Panc1 (cell line): Measurements from ENCODE around the gene FAM117A. TPM values are rescaled to one million over a fixed set of nuclear protein-coding genes. Genes with fewer than 3 reads are reported as not detected.

Experiments used
- ATAC-seq: fragments of 200-7000 bp; cut with Tn5 transposase; 2 replicates; pipeline ENCODE4 v1.9.1; 2020; ENCODE audit warnings: mild to moderate bottlenecking, moderate library complexity
- BruUV-seq: library from RNA; stranded (reverse); fragments of 400-500 nt; replicated peaks from 2 replicates; lab custom pipeline; 2021; lab: Mats Ljungman, UMichigan
- CTCF ChIA-PET: fragments of 300-600 bp; sonication (Branson Sonifier 250); formaldehyde crosslinking; loops from one replicate; lab custom pipeline; 2022; ENCODE audit warnings: antibody characterized with exemption; lab: Charles Lee
- POLR2A ChIA-PET: fragments of 300-600 bp; sonication (Branson Sonifier 250); formaldehyde crosslinking; loops from one replicate; lab custom pipeline; 2022; ENCODE audit warnings: antibody characterized with exemption; lab: Charles Lee
- DNase-seq: peaks from one replicate; pipeline ENCODE4 v3.0.0-alpha.2; 2010; ENCODE audit warnings: low read depth, low spot score
- H3K27ac ChIP-seq: 2 replicates; pipeline ENCODE4 v1.5.1; 2011; ENCODE audit warnings: mild to moderate bottlenecking, low read length, inconsistent platforms
- H3K27me3 ChIP-seq: fragments of 200-500 bp; sonication (Bioruptor generic); 2 replicates; pipeline ENCODE4 v1.6.0; 2014; ENCODE audit warnings: low read length, inconsistent platforms; ENCODE audit not compliant: control insufficient read depth, insufficient read depth
- H3K36me3 ChIP-seq: fragments of 200-500 bp; sonication (Bioruptor generic); 2 replicates; pipeline ENCODE4 v1.5.1; 2014; ENCODE audit warnings: inconsistent platforms, mild to moderate bottlenecking, low read length, moderate library complexity; ENCODE audit not compliant: control insufficient read depth, insufficient read depth
- H3K4me1 ChIP-seq: 2 replicates; pipeline ENCODE4 v1.5.1; 2011; ENCODE audit warnings: inconsistent platforms, mild to moderate bottlenecking, low read length, moderate library complexity; ENCODE audit not compliant: control insufficient read depth, insufficient read depth
- H3K4me3 ChIP-seq, 2 experiments: 2 replicates each; pipeline ENCODE4 v1.5.1; 2011 to 2012; ENCODE audit warnings: low read depth in 2 of 2, low read length in 2 of 2, mild to moderate bottlenecking in 2 of 2, inconsistent platforms in 1 of 2, moderate library complexity in 1 of 2
- H3K9me3 ChIP-seq: fragments of 200-500 bp; sonication (Bioruptor generic); 2 replicates; pipeline ENCODE4 v1.5.1; 2014; ENCODE audit warnings: low read depth, mild to moderate bottlenecking, inconsistent platforms, low read length, moderate library complexity; ENCODE audit not compliant: control insufficient read depth, insufficient read depth
- CTCF ChIP-seq: fragments of 450-650 bp; IDR thresholded peaks from 2 replicates; pipeline ENCODE4 v1.5.1; 2017; ENCODE audit warnings: mild to moderate bottlenecking
- POLR2AphosphoS5 ChIP-seq: IDR thresholded peaks from 2 replicates; pipeline ENCODE4 v1.6.1; 2012; ENCODE audit warnings: mild to moderate bottlenecking, low read depth, low read length, moderate library complexity
- REST ChIP-seq, 2 experiments: IDR thresholded peaks; 2 replicates each; pipeline ENCODE4 v1.6.1; 2011 to 2012; ENCODE audit warnings: low read depth in 2 of 2, control low read depth in 1 of 2, low read length in 1 of 2, mild to moderate bottlenecking in 1 of 2, moderate library complexity in 1 of 2; ENCODE audit not compliant: insufficient read depth in 1 of 2
- SIN3A ChIP-seq: IDR thresholded peaks from 2 replicates; pipeline ENCODE4 v1.6.1; 2012; ENCODE audit warnings: low read depth, mild to moderate bottlenecking, low read length, moderate library complexity, borderline replicate concordance; ENCODE audit not compliant: insufficient read depth
- TCF7L2 ChIP-seq: IDR thresholded peaks from 2 replicates; pipeline ENCODE4 v1.6.1; 2011; ENCODE audit warnings: mild to moderate bottlenecking, low read depth, low read length, inconsistent platforms
- in situ Hi-C: cut with HindIII; loops from 2 replicates; pipeline ENCODE4 v1.10.0; 2016; ENCODE audit warnings: low sequenced_read_pairs, low pct_unique_long_range_greater_than_20kb
- intact Hi-C: fragments of 100-400 bp; cut with micrococcal nuclease; formaldehyde crosslinking; loops from one replicate; pipeline ENCODE4 v1.10.0; 2022; ENCODE audit not compliant: unreplicated experiment
- total RNA-seq: library from RNA; stranded (reverse); gene quantifications from one replicate; pipeline ENCODE4 v1.2.1, GENCODE V29; 2021; ENCODE audit not compliant: unreplicated experiment

The FAM117A gene
- total RNA-seq, 1 experiment from 2014 or later = 8.0 TPM

- H3K4me3 ChIP-seq = peak overlapping the region; percentile 9 to 40; a peak in 3 of 4 replicates
- H3K27ac ChIP-seq = peak overlapping the region; percentile 13; the same call in 1 of the 2 replicates
- ChIA-PET POLR2A (no interaction called here), CTCF (interaction anchor here (0.6 to 2.0 kb wide), 7 partner anchors 23 to 136 kb away, joined by 3 to 10 read pairs (median 3); no protein-coding TSS in a partner anchor)
- H3K9me3 ChIP-seq = no peaks in the 10 kb centered on the region
- no peaks in the 10 kb centered on the region for H3K27me3 ChIP-seq
- no peak for TF ChIP-seq TCF7L2
- TF ChIP-seq CTCF = peak; percentile 94
- TF ChIP-seq REST (IDR thresholded peaks at IDR 0.05; ENCODE audit: insufficient read depth in 1 of 2, low read depth in 2 of 2, low read length in 1 of 2) = no peak
- intact Hi-C loops (loop anchor here (1.0 kb wide), 1 partner anchor 125 kb away; no protein-coding TSS in a partner anchor), in situ Hi-C loops (no loop called here)
- no TSS peak for BruUV-seq
- H3K4me1 ChIP-seq = peaks cover 7% of the 10 kb centered on the region
- no peak for DNase-seq
- ATAC-seq = peak; percentile 52
- H3K36me3 ChIP-seq = no peaks in the 10 kb centered on the region
These were observed 68.9 kb downstream of the FAM117A start for GRCh38 chr17:49694847-49695697.

- H3K4me3 ChIP-seq = no peak overlapping the region
- H3K27me3 ChIP-seq = no peaks in the 10 kb centered on the region
- ChIA-PET POLR2A (no interaction called here), CTCF (no interaction called here)
- intact Hi-C loops = no loop called here
- no peak for DNase-seq
- no peaks in the 10 kb centered on the region for H3K9me3 ChIP-seq
- H3K27ac ChIP-seq = no peak overlapping the region
- H3K4me1 ChIP-seq = peaks cover 7% of the 10 kb centered on the region
- in situ Hi-C loops = no loop called here
- no peaks in the 10 kb centered on the region for H3K36me3 ChIP-seq
- BruUV-seq = no TSS peak
- no peak for ATAC-seq
- TF ChIP-seq REST (IDR thresholded peaks at IDR 0.05; ENCODE audit: insufficient read depth in 1 of 2, low read depth in 2 of 2, low read length in 1 of 2) = no peak
- TF ChIP-seq CTCF = no peak
- no peak for TF ChIP-seq TCF7L2
- no peak for TF ChIP-seq POLR2AphosphoS5
- no peak for TF ChIP-seq SIN3A
These were observed 71.2 kb downstream of the FAM117A start for GRCh38 chr17:49692751-49693150.
